Activated CD4-positive, alpha-beta memory T cell treated with anti-CD3 and anti-CD28 coated beads, Interleukin-2, amount 10 ng/mL, durations not matched to agents 7 days and 5 days (primary cell): Measurements from ENCODE around the gene ADIG. TPM values are rescaled to one million over a fixed set of nuclear protein-coding genes. Genes with fewer than 3 reads are reported as not detected.

Experiments used
- CTCF ChIA-PET: fragments of 350-600 bp; sonication (Branson Sonifier 250); formaldehyde crosslinking; loops from one replicate; lab custom pipeline; 2021; ENCODE audit warnings: antibody characterized with exemption, inconsistent platforms; lab: Charles Lee
- POLR2A ChIA-PET: fragments of 350-600 bp; sonication (Branson Sonifier 250); formaldehyde crosslinking; loops from one replicate; lab custom pipeline; 2021; ENCODE audit warnings: antibody characterized with exemption; lab: Charles Lee
- DNase-seq: peaks from one replicate; pipeline ENCODE4 v3.0.0-alpha.2; 2020
- H3K27ac Mint-ChIP-seq: one replicate; pipeline ENCODE4 v1.8.0; 2021; ENCODE audit warnings: mild to moderate bottlenecking, mixed read lengths
- H3K27me3 Mint-ChIP-seq: one replicate; pipeline ENCODE4 v1.8.0; 2021; ENCODE audit warnings: mixed read lengths
- H3K36me3 Mint-ChIP-seq: one replicate; pipeline ENCODE4 v1.8.0; 2021; ENCODE audit warnings: low read depth, mixed read lengths
- H3K4me1 Mint-ChIP-seq: one replicate; pipeline ENCODE4 v1.8.0; 2021; ENCODE audit warnings: mixed read lengths
- H3K4me3 Mint-ChIP-seq: one replicate; pipeline ENCODE4 v1.8.0; 2021; ENCODE audit warnings: mild to moderate bottlenecking, mixed read lengths
- H3K9me3 Mint-ChIP-seq: one replicate; pipeline ENCODE4 v1.8.0; 2021; ENCODE audit warnings: mixed read lengths
- total RNA-seq, 2 experiments: library from RNA; stranded (reverse); gene quantifications; one replicate each; pipeline ENCODE4 v1.2.3, GENCODE V29; 2021

ADIG gene
- total RNA-seq, 2 experiments from 2014 or later: not detected

- DNase-seq: no peak
- POLR2A ChIA-PET: no interaction called here
- Mint-ChIP-seq H3K36me3 (no peaks in the 10 kb centered on the region), H3K4me3 (no peak overlapping the region), H3K9me3 (no peaks in the 10 kb centered on the region), H3K4me1 (no peaks in the 10 kb centered on the region), H3K27me3 (peaks cover 22% of the 10 kb centered on the region), H3K27ac (no peak overlapping the region)
- CTCF ChIA-PET: interaction anchor here (0.6 kb wide), 1 partner anchor 97 kb away, joined by 3 read pairs; no protein-coding TSS in a partner anchor
Observed at GRCh38 chr20:38635721-38636288, 54.8 kb downstream of the ADIG start.

Other genes starting within 250 kb of the ADIG start
- not detected for gene LBP, start 234.7 kb upstream of the ADIG start, total RNA-seq
- 10 to 100 TPM; 30.1 to 33.4 TPM for gene SNHG17, start 145.9 kb upstream of the ADIG start, total RNA-seq
- 10 to 100 TPM; 30.5 to 31.3 TPM for gene RALGAPB, start 108.4 kb upstream of the ADIG start, total RNA-seq
- gene ARHGAP40, start 20.6 kb downstream of the ADIG start, total RNA-seq: not detected
- not detected for gene SLC32A1, start 143.3 kb downstream of the ADIG start, total RNA-seq
- gene ACTR5, start 167.3 kb downstream of the ADIG start, total RNA-seq: 1 to 10 TPM; 9.4 to 9.9 TPM
- gene PPP1R16B, start 224.5 kb downstream of the ADIG start, total RNA-seq: 100 to 1,000 TPM; 113 to 119 TPM